HEK293 (cell line): ENCODE measurements around the gene RETN.

Experiments
- CTCF ChIA-PET: fragments of 350-600 bp; formaldehyde crosslinking; extraction: SDS; loops from one replicate; lab custom pipeline; 2021; ENCODE audit warnings: antibody characterized with exemption; lab: Yijun Ruan, JAX
- POLR2A ChIA-PET: fragments of 300-600 bp; formaldehyde crosslinking; extraction: SDS; loops from one replicate; lab custom pipeline; 2020; ENCODE audit warnings: antibody characterized with exemption, inconsistent platforms; lab: Yijun Ruan, JAX
- H3K27ac ChIP-seq: fragments of 200-500 bp; sonication (Bioruptor generic); 2 replicates; pipeline ENCODE4 v1.5.1; 2014; ENCODE audit warnings: low read depth, low read length, control low read depth, inconsistent platforms; ENCODE audit errors: extremely low read depth
- H3K36me3 ChIP-seq, 2 experiments: fragments of 200-500 bp in 1 of 2; sonication (Bioruptor generic) in 1 of 2; 1 replicate in 1 of 2; 2 replicates in 1 of 2; pipeline ENCODE4 v1.5.1; 2014 to 2017; ENCODE audit warnings: inconsistent platforms in 2 of 2, low read length in 2 of 2; ENCODE audit not compliant: control insufficient read depth in 2 of 2, insufficient read depth in 1 of 2
- H3K4me1 ChIP-seq: fragments of 200-500 bp; sonication (Bioruptor generic); 2 replicates; pipeline ENCODE4 v1.5.1; 2014; ENCODE audit warnings: mild to moderate bottlenecking, low read length, inconsistent platforms; ENCODE audit not compliant: control insufficient read depth, insufficient read depth
- H3K4me3 ChIP-seq: 2 replicates; pipeline ENCODE4 v1.5.1; 2011; ENCODE audit warnings: low read depth, mild to moderate bottlenecking, control low read depth, low read length, moderate library complexity
- H3K9me3 ChIP-seq: fragments of 200-500 bp; sonication (Bioruptor generic); 2 replicates; pipeline ENCODE4 v1.5.1; 2014; ENCODE audit warnings: low read depth, low read length, inconsistent platforms; ENCODE audit not compliant: control insufficient read depth, insufficient read depth
- CTCF ChIP-seq: fragments of 450-650 bp; formaldehyde crosslinking; IDR thresholded peaks from 2 replicates; pipeline ENCODE4 v1.5.1; 2016; ENCODE audit warnings: missing biosample characterization, missing genetic modification characterization
- GFI1B ChIP-seq: fragments of 450-650 bp; formaldehyde crosslinking; IDR thresholded peaks from 2 replicates; pipeline ENCODE4 v1.5.1; 2016; ENCODE audit warnings: missing biosample characterization, missing genetic modification characterization
- MYNN ChIP-seq: fragments of 450-650 bp; formaldehyde crosslinking; IDR thresholded peaks from 2 replicates; pipeline ENCODE4 v1.5.1; 2016; ENCODE audit warnings: missing biosample characterization, missing genetic modification characterization, borderline replicate concordance
- SP7 ChIP-seq: fragments of 450-650 bp; formaldehyde crosslinking; IDR thresholded peaks from 2 replicates; pipeline ENCODE4 v1.5.1; 2016; ENCODE audit warnings: missing biosample characterization, missing genetic modification characterization
- WT1 ChIP-seq: fragments of 450-650 bp; formaldehyde crosslinking; IDR thresholded peaks from 2 replicates; pipeline ENCODE4 v1.5.1; 2016; ENCODE audit warnings: missing biosample characterization, missing genetic modification characterization
- ZFP41 ChIP-seq: fragments of 450-650 bp; formaldehyde crosslinking; IDR thresholded peaks from 2 replicates; pipeline ENCODE4 v1.5.1; 2016; ENCODE audit warnings: missing biosample characterization, missing genetic modification characterization, borderline replicate concordance
- ZNF138 ChIP-seq: fragments of 450-650 bp; formaldehyde crosslinking; IDR thresholded peaks from 2 replicates; pipeline ENCODE4 v1.5.1; 2016; ENCODE audit warnings: missing biosample characterization, missing genetic modification characterization, borderline replicate concordance
- ZNF140 ChIP-seq: fragments of 450-650 bp; formaldehyde crosslinking; IDR thresholded peaks from 2 replicates; pipeline ENCODE4 v1.5.1; 2016; ENCODE audit warnings: missing biosample characterization, missing genetic modification characterization
- ZNF2 ChIP-seq: fragments of 450-650 bp; formaldehyde crosslinking; IDR thresholded peaks from 2 replicates; pipeline ENCODE4 v1.5.1; 2016; ENCODE audit warnings: missing biosample characterization, missing genetic modification characterization
- ZNF350 ChIP-seq: fragments of 450-650 bp; formaldehyde crosslinking; IDR thresholded peaks from 2 replicates; pipeline ENCODE4 v1.5.0; 2017; ENCODE audit warnings: missing biosample characterization, mild to moderate bottlenecking, missing genetic modification characterization
- ZNF354C ChIP-seq: fragments of 450-650 bp; formaldehyde crosslinking; IDR thresholded peaks from 2 replicates; pipeline ENCODE4 v1.5.1; 2016; ENCODE audit warnings: missing biosample characterization, missing genetic modification characterization, low read depth, borderline replicate concordance
- ZNF449 ChIP-seq: fragments of 450-650 bp; formaldehyde crosslinking; IDR thresholded peaks from 2 replicates; pipeline ENCODE4 v1.5.1; 2017; ENCODE audit warnings: missing biosample characterization, mild to moderate bottlenecking, missing genetic modification characterization, moderate library complexity
- ZNF513 ChIP-seq: fragments of 450-650 bp; IDR thresholded peaks from 2 replicates; pipeline ENCODE4 v1.5.1; 2018; ENCODE audit warnings: missing biosample characterization, missing genetic modification characterization
- ZNF560 ChIP-seq: fragments of 450-650 bp; formaldehyde crosslinking; IDR thresholded peaks from 2 replicates; pipeline ENCODE4 v1.5.1; 2017; ENCODE audit warnings: missing biosample characterization, missing genetic modification characterization, borderline replicate concordance
- ZNF580 ChIP-seq: fragments of 450-650 bp; formaldehyde crosslinking; IDR thresholded peaks from 2 replicates; pipeline ENCODE4 v1.5.1; 2016; ENCODE audit warnings: missing biosample characterization, missing genetic modification characterization
- ZNF624 ChIP-seq: fragments of 450-650 bp; formaldehyde crosslinking; IDR thresholded peaks from 2 replicates; pipeline ENCODE4 v1.5.1; 2017; ENCODE audit warnings: missing biosample characterization, missing genetic modification characterization
- ZNF629 ChIP-seq: fragments of 450-650 bp; formaldehyde crosslinking; IDR thresholded peaks from 2 replicates; pipeline ENCODE4 v1.5.1; 2017; ENCODE audit warnings: missing biosample characterization, missing genetic modification characterization
- ZNF777 ChIP-seq: fragments of 450-650 bp; formaldehyde crosslinking; IDR thresholded peaks from 2 replicates; pipeline ENCODE4 v1.5.1; 2017; ENCODE audit warnings: missing biosample characterization, missing genetic modification characterization, borderline replicate concordance

RETN gene

GRCh38 chr19:7631577-7631976 is 37.3 kb upstream of the RETN start (continued):
- TF ChIP-seq ZNF140 (no peak), ZNF777 (tag by site-specific recombination) (no peak), ZNF2 (tag by site-specific recombination) (no peak)
- TF ChIP-seq, all 188 proteins: peak for 0

GRCh38 chr19:7632340-7633203 is 36.3 kb upstream of the RETN start:
- Histone ChIP-seq H3K4me1 (peaks cover 4% of the 10 kb centered on the region; the same call in 1 of the 2 replicates), H3K36me3 (peaks cover 0 to 14% of the 10 kb centered on the region in 2 experiments; a peak in 1 of 3 replicates), H3K4me3 (no peak overlapping the region), H3K27ac (no peak overlapping the region), H3K9me3 (no peaks in the 10 kb centered on the region)
- POLR2A ChIA-PET, result interaction anchor here (0.6 to 0.7 kb wide), 2 partner anchors 7 to 188 kb away, joined by 3 read pairs; no protein-coding TSS in a partner anchor
- TF ChIP-seq ZNF560 (tag by site-specific recombination) (no peak), ZNF629 (tag by site-specific recombination) (no peak), ZNF513 (tag by site-specific recombination) (no peak), WT1 (tag by site-specific recombination) (no peak), CTCF (no peak), GFI1B (no peak), ZNF580 (tag by site-specific recombination) (no peak), SP7 (tag by site-specific recombination) (no peak), ZNF624 (tag by site-specific recombination) (no peak), ZNF350 (tag by site-specific recombination) (no peak), ZNF138 (tag by site-specific recombination) (no peak), MYNN (tag by site-specific recombination) (no peak), ZNF449 (tag by site-specific recombination) (no peak), ZFP41 (tag by site-specific recombination) (no peak), ZNF354C (tag by site-specific recombination) (no peak)
- CTCF ChIA-PET, result no interaction called here
